SH-SY5Y (cell line): Measurements from ENCODE around the gene ZNF681.

ENCODE experiments used
- GATA2 ChIP-seq: IDR thresholded peaks from 2 replicates; pipeline ENCODE4 v1.6.1; 2011; ENCODE audit warnings: mild to moderate bottlenecking, low read depth, low read length
- GATA3 ChIP-seq: IDR thresholded peaks from 2 replicates; pipeline ENCODE4 v1.6.1; 2011; ENCODE audit warnings: low read depth, mild to moderate bottlenecking, low read length, moderate library complexity

DNA sequence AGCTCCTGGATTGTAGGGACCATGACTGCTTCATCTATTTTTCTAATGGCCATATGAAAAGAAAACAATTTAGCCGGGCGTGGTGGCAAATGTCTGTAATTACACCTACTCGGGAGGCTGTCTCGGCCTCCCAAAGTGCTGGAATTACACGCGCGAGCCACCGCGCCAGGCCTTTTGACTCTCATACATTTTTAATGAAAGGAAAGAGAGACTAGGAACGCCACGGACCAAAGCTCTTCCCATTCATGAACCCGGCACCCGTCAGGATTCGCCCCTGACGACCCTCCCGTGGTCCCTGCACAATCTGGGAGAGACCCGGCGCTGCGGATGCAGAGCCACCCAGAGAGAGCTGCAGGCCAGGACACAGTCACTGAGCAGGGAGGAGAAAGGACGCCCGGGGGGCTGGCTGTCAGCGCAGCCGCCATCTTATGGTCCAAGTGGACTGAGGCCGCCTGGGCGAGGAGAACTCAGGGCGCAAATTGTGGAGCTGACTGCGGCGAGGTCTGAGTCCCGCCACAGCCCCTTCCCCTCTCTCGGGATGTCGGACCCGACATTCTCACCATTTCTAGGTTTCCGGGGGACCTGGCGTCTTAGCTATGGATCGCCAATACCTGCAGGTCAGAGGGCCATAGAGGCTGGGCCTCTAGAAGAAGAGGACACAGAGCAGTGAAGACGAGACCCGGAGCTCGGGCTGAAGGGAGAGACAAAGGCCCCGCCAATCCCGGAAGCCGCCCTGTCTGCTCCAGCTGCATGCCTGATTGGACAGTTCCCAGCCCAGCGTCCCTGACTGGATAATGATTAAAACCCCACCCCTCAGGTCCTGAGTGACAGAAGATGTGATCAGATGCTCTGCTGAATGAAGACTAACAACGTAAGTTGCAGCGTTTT lies at the start of gene ZNF681:
- peak; percentile 36; the same call in 1 of the 2 replicates for TF ChIP-seq GATA2
- TF ChIP-seq GATA3, result no peak
